Cerebellar cortex (tissue), 1 donor: ENCODE results near the gene PMIS2.

Source experiments
- DNase-seq: peaks from one replicate; pipeline ENCODE4 v3.0.0-alpha.2; 2015; ENCODE audit warnings: low spot score

The PMIS2 gene

GRCh38 chr19:35585848-35586247, at the start of gene PMIS2:
Gene PMIS2 (plus strand): TSS chr19:35586173. CDS start chr19:35586260, 87 bp downstream.
- no peak for DNase-seq

GRCh38 chr19:35539314-35539713, 46.7 kb upstream of the PMIS2 start:
- DNase-seq, result no peak

- DNase-seq, result no peak
Measured at GRCh38 chr19:35539850-35540249, 46.1 kb upstream of the PMIS2 start.

GRCh38 chr19:35540356-35540927, 45.5 kb upstream of the PMIS2 start:
- DNase-seq, result no peak

- no peak for DNase-seq
Measured at GRCh38 chr19:35542209-35542608, 43.8 kb upstream of the PMIS2 start.

- DNase-seq, result no peak
Measured at GRCh38 chr19:35543280-35544109, 42.5 kb upstream of the PMIS2 start.

GRCh38 chr19:35544110-35544802, 41.7 kb upstream of the PMIS2 start:
- no peak for DNase-seq

- DNase-seq, result peak; percentile 84
Measured at GRCh38 chr19:35545001-35545854, 40.7 kb upstream of the PMIS2 start, which contains the start of gene TMEM147. Gene TMEM147 (plus strand): TSS chr19:35545626. CDS start chr19:35545740, 114 bp downstream.

- DNase-seq, result no peak
Measured at GRCh38 chr19:35545855-35546381, 40.1 kb upstream of the PMIS2 start.

GRCh38 chr19:35546532-35546931, 39.4 kb upstream of the PMIS2 start:
- no peak for DNase-seq

- DNase-seq, result peak; percentile 88
Measured at GRCh38 chr19:35549174-35549788, 36.7 kb upstream of the PMIS2 start.

- no peak for DNase-seq
Measured at GRCh38 chr19:35549879-35550523, 36.0 kb upstream of the PMIS2 start.

GRCh38 chr19:35551091-35551810, 34.7 kb upstream of the PMIS2 start:
- DNase-seq, result no peak

GRCh38 chr19:35552534-35553384, 33.2 kb upstream of the PMIS2 start:
- no peak for DNase-seq

- DNase-seq, result peak; percentile 66
Measured at GRCh38 chr19:35553385-35554000, 32.5 kb upstream of the PMIS2 start.

- DNase-seq, result no peak
Measured at GRCh38 chr19:35554076-35554475, 31.9 kb upstream of the PMIS2 start.

- peak; percentile 39 for DNase-seq
Measured at GRCh38 chr19:35555301-35556005, 30.5 kb upstream of the PMIS2 start.

GRCh38 chr19:35556025-35556590, 29.9 kb upstream of the PMIS2 start:
- no peak for DNase-seq
